Measurements from ENCODE around the gene SULT1B1.

DNA sequence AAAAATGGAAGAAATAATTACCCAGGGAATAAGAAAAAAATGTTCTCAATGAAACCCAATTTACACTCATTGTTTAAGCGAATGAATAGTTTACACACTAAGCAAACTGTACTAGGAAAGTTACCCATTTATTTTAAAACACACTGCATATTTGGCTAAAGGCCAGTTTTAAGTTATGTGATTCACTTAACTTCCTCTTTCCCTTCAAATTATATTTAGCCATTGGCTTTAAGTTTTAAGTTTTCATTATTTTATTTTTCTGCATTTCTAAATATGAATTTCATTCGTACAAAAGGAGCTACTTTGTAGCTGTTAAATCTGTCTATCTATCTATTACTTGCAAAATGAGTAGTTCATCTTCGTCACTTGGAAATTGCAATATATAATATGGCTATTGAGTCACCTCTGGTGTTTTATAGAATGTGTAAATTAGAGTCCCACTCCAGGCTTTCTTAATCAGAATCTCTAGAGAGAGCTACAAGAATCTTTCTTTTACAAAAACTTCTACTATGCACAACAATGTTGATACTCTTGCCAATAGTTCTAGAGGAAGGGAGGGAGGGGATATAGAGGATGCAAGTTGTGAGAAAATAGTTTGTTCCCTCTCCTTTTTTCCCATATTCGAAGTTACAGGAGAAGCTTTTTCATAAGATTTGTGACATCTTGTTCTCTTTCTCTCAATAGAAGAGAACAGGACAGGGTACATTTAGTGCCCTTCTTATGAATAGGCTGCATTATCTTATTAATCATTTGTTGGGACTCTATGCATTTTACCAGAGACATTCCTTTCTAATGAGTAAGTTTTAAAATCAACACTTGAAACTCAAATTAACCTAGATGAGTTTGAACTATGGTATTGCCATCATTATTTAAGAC lies 41.8 kb downstream of the SULT1B1 start:
- TF ChIP-seq, protein P1, sequence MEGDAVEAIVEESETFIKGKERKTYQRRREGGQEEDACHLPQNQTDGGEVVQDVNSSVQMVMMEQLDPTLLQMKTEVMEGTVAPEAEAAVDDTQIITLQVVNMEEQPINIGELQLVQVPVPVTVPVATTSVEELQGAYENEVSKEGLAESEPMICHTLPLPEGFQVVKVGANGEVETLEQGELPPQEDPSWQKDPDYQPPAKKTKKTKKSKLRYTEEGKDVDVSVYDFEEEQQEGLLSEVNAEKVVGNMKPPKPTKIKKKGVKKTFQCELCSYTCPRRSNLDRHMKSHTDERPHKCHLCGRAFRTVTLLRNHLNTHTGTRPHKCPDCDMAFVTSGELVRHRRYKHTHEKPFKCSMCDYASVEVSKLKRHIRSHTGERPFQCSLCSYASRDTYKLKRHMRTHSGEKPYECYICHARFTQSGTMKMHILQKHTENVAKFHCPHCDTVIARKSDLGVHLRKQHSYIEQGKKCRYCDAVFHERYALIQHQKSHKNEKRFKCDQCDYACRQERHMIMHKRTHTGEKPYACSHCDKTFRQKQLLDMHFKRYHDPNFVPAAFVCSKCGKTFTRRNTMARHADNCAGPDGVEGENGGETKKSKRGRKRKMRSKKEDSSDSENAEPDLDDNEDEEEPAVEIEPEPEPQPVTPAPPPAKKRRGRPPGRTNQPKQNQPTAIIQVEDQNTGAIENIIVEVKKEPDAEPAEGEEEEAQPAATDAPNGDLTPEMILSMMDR (conservative IDR thresholded peaks at IDR 0.05 in 1 of 2, IDR thresholded peaks at IDR 0.05 in 1 of 2; ENCODE audit: extremely low read depth in 1 of 2, insufficient read depth in 1 of 2, low read depth in 1 of 2, low read length in 2 of 2): no peak
- no peak for TF ChIP-seq EZH2 (IDR thresholded peaks at IDR 0.05; ENCODE audit: borderline replicate concordance, low read length)

Data from mammary epithelial cell (primary cell).